Measurements from ENCODE around the gene GPR3.
"Not testable (repeated sequence)": the region's sequence is repeated elsewhere in the genome, so short reads cannot be mapped to it uniquely, and the experiment has no call there.

The GPR3 gene

GRCh38 chr1:27400082-27400962 lies 7.9 kb downstream of the GPR3 start:
- DNase-seq (ENCODE audit: low read depth): no peak

- DNase-seq (ENCODE audit: low read depth): no peak
Observed at GRCh38 chr1:27400963-27401341, 8.5 kb downstream of the GPR3 start.

- no peak for DNase-seq (ENCODE audit: low read depth)
Observed at GRCh38 chr1:27402349-27402754, 9.9 kb downstream of the GPR3 start.

- no peak for DNase-seq (ENCODE audit: low read depth)
Observed at GRCh38 chr1:27403065-27403726, 10.8 kb downstream of the GPR3 start.

- no peak for DNase-seq (ENCODE audit: low read depth)
Observed at GRCh38 chr1:27403931-27404330, 11.5 kb downstream of the GPR3 start.

GRCh38 chr1:27405074-27405473 lies 12.7 kb downstream of the GPR3 start:
- DNase-seq (ENCODE audit: low read depth): no peak

- not testable (repeated sequence) for DNase-seq (ENCODE audit: low read depth)
Observed at GRCh38 chr1:27405598-27406361, 13.4 kb downstream of the GPR3 start.

GRCh38 chr1:27406362-27406680 lies 13.9 kb downstream of the GPR3 start:
- DNase-seq (ENCODE audit: low read depth): no peak

- not testable (repeated sequence) for DNase-seq (ENCODE audit: low read depth)
Observed at GRCh38 chr1:27406791-27407190, 14.4 kb downstream of the GPR3 start.

- no peak for DNase-seq (ENCODE audit: low read depth)
Observed at GRCh38 chr1:27408151-27408550, 15.7 kb downstream of the GPR3 start.

- no peak for DNase-seq (ENCODE audit: low read depth)
Observed at GRCh38 chr1:27409669-27410068, 17.2 kb downstream of the GPR3 start.

- no peak for DNase-seq (ENCODE audit: low read depth)
Observed at GRCh38 chr1:27410709-27411108, 18.3 kb downstream of the GPR3 start.

- DNase-seq (ENCODE audit: low read depth): no peak
Observed at GRCh38 chr1:27412502-27412901, 20.1 kb downstream of the GPR3 start.

GRCh38 chr1:27413004-27413403 lies 20.6 kb downstream of the GPR3 start:
- no peak for DNase-seq (ENCODE audit: low read depth)

GRCh38 chr1:27414091-27414490 lies 21.7 kb downstream of the GPR3 start:
- no peak for DNase-seq (ENCODE audit: low read depth)

- no peak for DNase-seq (ENCODE audit: low read depth)
Observed at GRCh38 chr1:27416387-27417111, 24.1 kb downstream of the GPR3 start.

GRCh38 chr1:27417713-27418112 lies 25.3 kb downstream of the GPR3 start:
- no peak for DNase-seq (ENCODE audit: low read depth)

GRCh38 chr1:27418326-27419185 lies 26.1 kb downstream of the GPR3 start:
- no peak for DNase-seq (ENCODE audit: low read depth)

- DNase-seq (ENCODE audit: low read depth): no peak
Observed at GRCh38 chr1:27423709-27424108, 31.3 kb downstream of the GPR3 start.

- no peak for DNase-seq (ENCODE audit: low read depth)
Observed at GRCh38 chr1:27427329-27427728, 34.9 kb downstream of the GPR3 start.

- DNase-seq (ENCODE audit: low read depth): no peak
Observed at GRCh38 chr1:27427816-27428315, 35.4 kb downstream of the GPR3 start.
